ENCODE data around the gene LFNG.
"Not testable (repeated sequence)": the region's sequence is repeated elsewhere in the genome, so short reads cannot be mapped to it uniquely, and the experiment has no call there.

LFNG gene

GRCh38 chr7:2551418-2551817 lies 31.8 kb downstream of the LFNG start:
- DNase-seq = no peak

GRCh38 chr7:2553108-2553507 lies 33.5 kb downstream of the LFNG start:
- DNase-seq = no peak

- no peak for DNase-seq
Observed at GRCh38 chr7:2553831-2554581, 34.4 kb downstream of the LFNG start.

GRCh38 chr7:2554661-2555111 lies 35.1 kb downstream of the LFNG start:
- DNase-seq = no peak

GRCh38 chr7:2555121-2556052 lies 35.8 kb downstream of the LFNG start, which contains the start of gene BRAT1:
Gene BRAT1 (minus strand): TSS chr7:2555524. CDS start chr7:2554431, 1,093 bp downstream.
- DNase-seq = peak; percentile 97

- peak; percentile 95 for DNase-seq
Observed at GRCh38 chr7:2558629-2559282, 39.2 kb downstream of the LFNG start, which contains the start of gene IQCE. Gene IQCE (plus strand): TSS chr7:2558979. CDS start chr7:2559182, 203 bp downstream.

- no peak for DNase-seq
Observed at GRCh38 chr7:2559283-2559950, 39.8 kb downstream of the LFNG start.

GRCh38 chr7:2563955-2564354 lies 44.4 kb downstream of the LFNG start:
- not testable (repeated sequence) for DNase-seq

GRCh38 chr7:2564970-2565540 lies 45.5 kb downstream of the LFNG start:
- DNase-seq = no peak

GRCh38 chr7:2566348-2566889 lies 46.8 kb downstream of the LFNG start:
- DNase-seq = no peak

- peak; percentile 52 for DNase-seq
Observed at GRCh38 chr7:2566890-2567678, 47.5 kb downstream of the LFNG start.

- DNase-seq = peak; percentile 45
Observed at GRCh38 chr7:2567679-2568278, 48.2 kb downstream of the LFNG start.

GRCh38 chr7:2568521-2569223 lies 49.1 kb downstream of the LFNG start:
- DNase-seq = no peak

- DNase-seq = no peak
Observed at GRCh38 chr7:2569421-2569820, 49.8 kb downstream of the LFNG start.

GRCh38 chr7:2570021-2570420 lies 50.4 kb downstream of the LFNG start:
- DNase-seq = no peak

GRCh38 chr7:2571409-2571808 lies 51.8 kb downstream of the LFNG start:
- no peak for DNase-seq

- DNase-seq = no peak
Observed at GRCh38 chr7:2572101-2572842, 52.7 kb downstream of the LFNG start.

- no peak for DNase-seq
Observed at GRCh38 chr7:2573761-2574160, 54.2 kb downstream of the LFNG start.

All from femur (tissue), 1 donor.